GM12878 (cell line): Measurements from ENCODE around the gene SORCS2.

Experiments
- POLR2A ChIP-seq: IDR thresholded peaks from 2 replicates; pipeline ENCODE4 v1.6.1; 2011; ENCODE audit warnings: low read depth, mild to moderate bottlenecking, low read length
- RAD21 ChIP-seq: IDR thresholded peaks from 2 replicates; pipeline ENCODE4 v1.6.1; 2011; ENCODE audit warnings: mild to moderate bottlenecking, low read depth, low read length, moderate library complexity; ENCODE audit not compliant: insufficient read depth
- SIN3A ChIP-seq: IDR thresholded peaks from 2 replicates; pipeline ENCODE4 v1.6.1; 2012; ENCODE audit warnings: low read depth, low read length, improper control_type of control experiment
- TCF3 ChIP-seq: IDR thresholded peaks from 2 replicates; pipeline ENCODE4 v1.6.1; 2012; ENCODE audit warnings: low read depth, mild to moderate bottlenecking, low read length, borderline replicate concordance; ENCODE audit not compliant: insufficient read depth
- YY1 ChIP-seq: IDR thresholded peaks from 2 replicates; pipeline ENCODE4 v1.6.1; 2011; ENCODE audit warnings: low read depth, mild to moderate bottlenecking, low read length
- TF ChIP-seq, protein P1 (sequence below), 3 experiments: IDR thresholded peaks in 2 of 3; conservative IDR thresholded peaks in 1 of 3; 2 replicates each; pipeline ENCODE4 v1.5.1; 2011; ENCODE audit warnings: low read depth in 3 of 3, low read length in 3 of 3, mild to moderate bottlenecking in 3 of 3, control low read depth in 2 of 3, moderate library complexity in 2 of 3, inconsistent platforms in 1 of 3, mixed read lengths in 1 of 3; ENCODE audit not compliant: control insufficient read depth in 2 of 3, insufficient read depth in 1 of 3; ENCODE audit errors: extremely low read depth in 1 of 3
- TF ChIP-seq, protein P2 (sequence below): fragments of 450-650 bp; IDR thresholded peaks from 2 replicates; pipeline ENCODE4 v1.6.1; 2016; ENCODE audit warnings: mild to moderate bottlenecking, moderate library complexity, borderline replicate concordance

DNA sequence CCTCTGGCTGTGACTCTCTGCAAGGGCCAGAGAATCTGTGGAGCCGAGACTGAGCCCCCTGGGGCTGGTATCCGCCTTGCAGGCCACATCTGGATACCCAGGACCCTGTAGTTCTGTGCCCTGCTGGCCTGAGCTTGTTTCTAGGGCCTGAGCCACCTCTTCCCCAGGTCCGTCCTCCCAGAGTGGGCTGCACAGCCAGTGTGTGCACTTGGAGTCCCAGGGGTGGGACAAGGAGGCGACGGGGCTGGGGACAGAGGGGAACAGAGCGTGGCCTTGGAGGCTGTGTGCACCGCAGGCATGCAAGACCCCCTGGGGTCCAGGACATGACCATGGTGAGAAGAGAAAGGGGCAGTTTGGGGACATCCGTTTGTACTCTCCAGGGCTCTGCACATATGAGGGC lies 105.5 kb downstream of the SORCS2 start:
- no peak for TF ChIP-seq SIN3A
- TF ChIP-seq, protein P1, sequence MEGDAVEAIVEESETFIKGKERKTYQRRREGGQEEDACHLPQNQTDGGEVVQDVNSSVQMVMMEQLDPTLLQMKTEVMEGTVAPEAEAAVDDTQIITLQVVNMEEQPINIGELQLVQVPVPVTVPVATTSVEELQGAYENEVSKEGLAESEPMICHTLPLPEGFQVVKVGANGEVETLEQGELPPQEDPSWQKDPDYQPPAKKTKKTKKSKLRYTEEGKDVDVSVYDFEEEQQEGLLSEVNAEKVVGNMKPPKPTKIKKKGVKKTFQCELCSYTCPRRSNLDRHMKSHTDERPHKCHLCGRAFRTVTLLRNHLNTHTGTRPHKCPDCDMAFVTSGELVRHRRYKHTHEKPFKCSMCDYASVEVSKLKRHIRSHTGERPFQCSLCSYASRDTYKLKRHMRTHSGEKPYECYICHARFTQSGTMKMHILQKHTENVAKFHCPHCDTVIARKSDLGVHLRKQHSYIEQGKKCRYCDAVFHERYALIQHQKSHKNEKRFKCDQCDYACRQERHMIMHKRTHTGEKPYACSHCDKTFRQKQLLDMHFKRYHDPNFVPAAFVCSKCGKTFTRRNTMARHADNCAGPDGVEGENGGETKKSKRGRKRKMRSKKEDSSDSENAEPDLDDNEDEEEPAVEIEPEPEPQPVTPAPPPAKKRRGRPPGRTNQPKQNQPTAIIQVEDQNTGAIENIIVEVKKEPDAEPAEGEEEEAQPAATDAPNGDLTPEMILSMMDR (IDR thresholded peaks at IDR 0.05 in 2 of 3, conservative IDR thresholded peaks at IDR 0.05 in 1 of 3; ENCODE audit: control insufficient read depth in 2 of 3, extremely low read depth in 1 of 3, insufficient read depth in 1 of 3, low read depth in 3 of 3, low read length in 3 of 3), result no peak
- no peak for TF ChIP-seq TCF3
- no peak for TF ChIP-seq RAD21
- no peak for TF ChIP-seq POLR2A
- no peak for TF ChIP-seq YY1
- TF ChIP-seq, protein P2, sequence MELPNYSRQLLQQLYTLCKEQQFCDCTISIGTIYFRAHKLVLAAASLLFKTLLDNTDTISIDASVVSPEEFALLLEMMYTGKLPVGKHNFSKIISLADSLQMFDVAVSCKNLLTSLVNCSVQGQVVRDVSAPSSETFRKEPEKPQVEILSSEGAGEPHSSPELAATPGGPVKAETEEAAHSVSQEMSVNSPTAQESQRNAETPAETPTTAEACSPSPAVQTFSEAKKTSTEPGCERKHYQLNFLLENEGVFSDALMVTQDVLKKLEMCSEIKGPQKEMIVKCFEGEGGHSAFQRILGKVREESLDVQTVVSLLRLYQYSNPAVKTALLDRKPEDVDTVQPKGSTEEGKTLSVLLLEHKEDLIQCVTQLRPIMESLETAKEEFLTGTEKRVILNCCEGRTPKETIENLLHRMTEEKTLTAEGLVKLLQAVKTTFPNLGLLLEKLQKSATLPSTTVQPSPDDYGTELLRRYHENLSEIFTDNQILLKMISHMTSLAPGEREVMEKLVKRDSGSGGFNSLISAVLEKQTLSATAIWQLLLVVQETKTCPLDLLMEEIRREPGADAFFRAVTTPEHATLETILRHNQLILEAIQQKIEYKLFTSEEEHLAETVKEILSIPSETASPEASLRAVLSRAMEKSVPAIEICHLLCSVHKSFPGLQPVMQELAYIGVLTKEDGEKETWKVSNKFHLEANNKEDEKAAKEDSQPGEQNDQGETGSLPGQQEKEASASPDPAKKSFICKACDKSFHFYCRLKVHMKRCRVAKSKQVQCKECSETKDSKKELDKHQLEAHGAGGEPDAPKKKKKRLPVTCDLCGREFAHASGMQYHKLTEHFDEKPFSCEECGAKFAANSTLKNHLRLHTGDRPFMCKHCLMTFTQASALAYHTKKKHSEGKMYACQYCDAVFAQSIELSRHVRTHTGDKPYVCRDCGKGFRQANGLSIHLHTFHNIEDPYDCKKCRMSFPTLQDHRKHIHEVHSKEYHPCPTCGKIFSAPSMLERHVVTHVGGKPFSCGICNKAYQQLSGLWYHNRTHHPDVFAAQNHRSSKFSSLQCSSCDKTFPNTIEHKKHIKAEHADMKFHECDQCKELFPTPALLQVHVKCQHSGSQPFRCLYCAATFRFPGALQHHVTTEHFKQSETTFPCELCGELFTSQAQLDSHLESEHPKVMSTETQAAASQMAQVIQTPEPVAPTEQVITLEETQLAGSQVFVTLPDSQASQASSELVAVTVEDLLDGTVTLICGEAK, result no peak
